H1 (cell line): Measurements from ENCODE around the gene RAD51D.
"Not testable (repeated sequence)": the region's sequence is repeated elsewhere in the genome, so short reads cannot be mapped to it uniquely, and the experiment has no call there.

Source experiments
- CHD1 ChIP-seq: IDR thresholded peaks from 2 replicates; pipeline ENCODE4 v1.6.1; 2012; ENCODE audit warnings: low read depth, low read length, improper control_type of control experiment
- CHD7 ChIP-seq: fragments of 300-600 bp; sonication (generic); IDR thresholded peaks from 2 replicates; pipeline ENCODE4 v1.7.1; 2012; ENCODE audit warnings: low read length, moderate library complexity, mild to moderate bottlenecking, inconsistent platforms; ENCODE audit not compliant: insufficient replicate concordance
- EP300 ChIP-seq, 2 experiments: IDR thresholded peaks; 1 replicate in 1 of 2; 2 replicates in 1 of 2; pipeline ENCODE4 v1.6.1; 2011 to 2012; ENCODE audit warnings: low read depth in 2 of 2, low read length in 2 of 2, mild to moderate bottlenecking in 2 of 2, borderline replicate concordance in 1 of 2, inconsistent platforms in 1 of 2, moderate library complexity in 1 of 2
- GABPA ChIP-seq: IDR thresholded peaks from 2 replicates; pipeline ENCODE4 v1.6.1; 2011; ENCODE audit warnings: mild to moderate bottlenecking, low read length, moderate library complexity, borderline replicate concordance; ENCODE audit not compliant: insufficient read depth
- JUN ChIP-seq: IDR thresholded peaks from 2 replicates; pipeline ENCODE4 v1.6.1; 2011; ENCODE audit warnings: low read depth, mild to moderate bottlenecking, improper control_type of control experiment, low read length
- MAX ChIP-seq: IDR thresholded peaks from 2 replicates; pipeline ENCODE4 v1.6.1; 2012; ENCODE audit warnings: inconsistent platforms
- POLR2A ChIP-seq, 2 experiments: IDR thresholded peaks; 1 replicate in 1 of 2; 2 replicates in 1 of 2; pipeline ENCODE4 v1.6.1; 2011; ENCODE audit warnings: low read depth in 2 of 2, low read length in 2 of 2, mild to moderate bottlenecking in 2 of 2; ENCODE audit errors: control extremely low read depth in 1 of 2
- POLR2AphosphoS5 ChIP-seq: IDR thresholded peaks from 2 replicates; pipeline ENCODE4 v1.6.1; 2011; ENCODE audit warnings: low read depth, low read length
- RBBP5 ChIP-seq: IDR thresholded peaks from 2 replicates; pipeline ENCODE4 v1.7.1; 2012; ENCODE audit warnings: low read depth, mild to moderate bottlenecking, inconsistent platforms, low read length, moderate library complexity, borderline replicate concordance
- TBP ChIP-seq: IDR thresholded peaks from 2 replicates; pipeline ENCODE4 v1.6.1; 2011; ENCODE audit warnings: low read depth, low read length, improper control_type of control experiment
- TF ChIP-seq, protein P1 (sequence below), 3 experiments: IDR thresholded peaks; 1 replicate in 2 of 3; 2 replicates in 1 of 3; pipeline versions ENCODE4 v1.5.1 to v1.6.1; 2011; ENCODE audit warnings: low read length in 3 of 3, mild to moderate bottlenecking in 3 of 3, inconsistent platforms in 2 of 3, low read depth in 1 of 3, moderate library complexity in 1 of 3; ENCODE audit not compliant: insufficient read depth in 1 of 3; ENCODE audit errors: control extremely low read depth in 1 of 3

DNA sequence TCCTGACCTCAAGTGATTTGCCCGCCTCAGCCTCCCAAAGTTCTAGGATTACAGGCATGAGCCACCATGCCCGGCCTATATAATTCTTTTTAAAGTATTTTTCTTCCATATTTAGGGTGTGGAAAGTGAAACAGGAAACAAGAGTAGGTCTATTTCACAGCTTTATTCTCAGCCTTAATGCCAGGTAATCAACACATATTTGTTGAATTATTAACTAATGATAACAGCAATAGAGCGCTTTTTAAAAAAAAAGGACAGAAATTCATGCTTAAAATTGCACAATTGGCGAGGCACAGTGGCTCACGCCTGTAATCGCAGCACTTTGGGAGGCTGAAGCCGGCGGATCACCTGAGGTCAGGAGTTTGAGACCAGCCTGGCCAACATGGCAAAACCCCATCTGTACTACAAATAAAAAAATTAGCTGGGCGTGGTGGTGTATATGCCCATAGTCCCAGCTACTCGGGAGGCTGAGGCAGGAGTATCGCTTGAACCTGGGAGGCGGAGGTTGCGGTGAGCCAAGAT is 74.1 kb downstream of the RAD51D start:
- TF ChIP-seq EP300 (IDR thresholded peaks at IDR 0.05; ENCODE audit: borderline replicate concordance in 1 of 2, low read depth in 2 of 2, low read length in 2 of 2); JUN; POLR2A (IDR thresholded peaks at IDR 0.05; ENCODE audit: control extremely low read depth in 1 of 2, low read depth in 2 of 2, low read length in 2 of 2); GABPA; POLR2AphosphoS5; CHD7; TBP; CHD1; MAX; RBBP5: not testable (repeated sequence)
- TF ChIP-seq, protein P1, sequence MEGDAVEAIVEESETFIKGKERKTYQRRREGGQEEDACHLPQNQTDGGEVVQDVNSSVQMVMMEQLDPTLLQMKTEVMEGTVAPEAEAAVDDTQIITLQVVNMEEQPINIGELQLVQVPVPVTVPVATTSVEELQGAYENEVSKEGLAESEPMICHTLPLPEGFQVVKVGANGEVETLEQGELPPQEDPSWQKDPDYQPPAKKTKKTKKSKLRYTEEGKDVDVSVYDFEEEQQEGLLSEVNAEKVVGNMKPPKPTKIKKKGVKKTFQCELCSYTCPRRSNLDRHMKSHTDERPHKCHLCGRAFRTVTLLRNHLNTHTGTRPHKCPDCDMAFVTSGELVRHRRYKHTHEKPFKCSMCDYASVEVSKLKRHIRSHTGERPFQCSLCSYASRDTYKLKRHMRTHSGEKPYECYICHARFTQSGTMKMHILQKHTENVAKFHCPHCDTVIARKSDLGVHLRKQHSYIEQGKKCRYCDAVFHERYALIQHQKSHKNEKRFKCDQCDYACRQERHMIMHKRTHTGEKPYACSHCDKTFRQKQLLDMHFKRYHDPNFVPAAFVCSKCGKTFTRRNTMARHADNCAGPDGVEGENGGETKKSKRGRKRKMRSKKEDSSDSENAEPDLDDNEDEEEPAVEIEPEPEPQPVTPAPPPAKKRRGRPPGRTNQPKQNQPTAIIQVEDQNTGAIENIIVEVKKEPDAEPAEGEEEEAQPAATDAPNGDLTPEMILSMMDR (IDR thresholded peaks at IDR 0.05; ENCODE audit: control extremely low read depth in 1 of 3, insufficient read depth in 1 of 3, low read depth in 1 of 3, low read length in 3 of 3): not testable (repeated sequence)
